Mesendoderm (in vitro differentiated cells): ENCODE measurements around the gene RXRA.
"Not testable (repeated sequence)": the region's sequence is repeated elsewhere in the genome, so short reads cannot be mapped to it uniquely, and the experiment has no call there.

Experiments used
- DNase-seq: peaks from one replicate; pipeline ENCODE4 v3.0.0; 2013
- H2AK5ac ChIP-seq: 2 replicates; pipeline ENCODE4 v1.6.1; 2013; ENCODE audit warnings: low read length, inconsistent platforms
- H2BK120ac ChIP-seq: 2 replicates; pipeline ENCODE4 v1.6.1; 2013; ENCODE audit warnings: low read depth, mild to moderate bottlenecking, low read length, moderate library complexity, mixed read lengths
- H2BK15ac ChIP-seq: replicated peaks from 2 replicates; pipeline ENCODE4 v1.6.1; 2013; ENCODE audit warnings: low read depth, mild to moderate bottlenecking, moderate library complexity
- H2BK5ac ChIP-seq: 2 replicates; pipeline ENCODE4 v1.6.1; 2013; ENCODE audit warnings: low read length, inconsistent platforms
- H3K18ac ChIP-seq: 2 replicates; pipeline ENCODE4 v1.6.1; 2013; ENCODE audit warnings: mild to moderate bottlenecking, low read length, mixed read lengths
- H3K23ac ChIP-seq: one replicate; pipeline ENCODE4 v1.6.1; 2013; ENCODE audit warnings: low read length
- H3K27ac ChIP-seq: 2 replicates; pipeline ENCODE4 v1.5.1; 2013; ENCODE audit warnings: low read depth, mild to moderate bottlenecking, inconsistent platforms, low read length, moderate library complexity
- H3K27me3 ChIP-seq: 2 replicates; pipeline ENCODE4 v1.6.1; 2013; ENCODE audit warnings: low read length, control low read depth, mild to moderate bottlenecking, inconsistent platforms; ENCODE audit not compliant: insufficient read depth, poor library complexity
- H3K36me3 ChIP-seq: 2 replicates; pipeline ENCODE4 v1.6.1; 2013; ENCODE audit warnings: low read length, inconsistent platforms; ENCODE audit not compliant: control insufficient read depth, insufficient read depth
- H3K4ac ChIP-seq: one replicate; pipeline ENCODE4 v1.6.1; 2013; ENCODE audit warnings: low read depth, mild to moderate bottlenecking, low read length, moderate library complexity
- H3K4me1 ChIP-seq: 2 replicates; pipeline ENCODE4 v1.6.1; 2013; ENCODE audit warnings: low read depth, low read length, inconsistent platforms; ENCODE audit not compliant: control insufficient read depth
- H3K4me2 ChIP-seq: 2 replicates; pipeline ENCODE4 v1.6.1; 2013; ENCODE audit warnings: low read length
- H3K4me3 ChIP-seq: 2 replicates; pipeline ENCODE4 v1.5.1; 2013; ENCODE audit warnings: mild to moderate bottlenecking, low read length
- H3K56ac ChIP-seq: one replicate; pipeline ENCODE4 v1.6.1; 2013; ENCODE audit warnings: low read length
- H3K79me1 ChIP-seq: 2 replicates; pipeline ENCODE4 v1.6.1; 2013; ENCODE audit warnings: low read length, inconsistent platforms
- H3K79me2 ChIP-seq: 2 replicates; pipeline ENCODE4 v1.6.1; 2013; ENCODE audit warnings: mild to moderate bottlenecking, low read length; ENCODE audit not compliant: control insufficient read depth, insufficient read depth
- H3K9ac ChIP-seq: 2 replicates; pipeline ENCODE4 v1.6.1; 2013; ENCODE audit warnings: low read length, inconsistent platforms
- H4K5ac ChIP-seq: one replicate; pipeline ENCODE4 v1.6.1; 2013; ENCODE audit warnings: low read length
- H4K8ac ChIP-seq: one replicate; pipeline ENCODE4 v1.6.1; 2013; ENCODE audit warnings: low read depth, mild to moderate bottlenecking, control low read depth, low read length, moderate library complexity
- WGBS: extraction: QIAGEN DNeasy Blood & Tissue Kit; methylation state at CpG from one replicate; pipeline ENCODE4 v1.1.7; 2013; ENCODE audit warnings: low lambda C conversion rate, missing lambda C conversion rate; ENCODE audit not compliant: insufficient coverage; ENCODE audit errors: extremely low coverage; 5-methylcytosine and 5-hydroxymethylcytosine counted together

The RXRA gene

GRCh38 chr9:134304690-134305089, 21.6 kb upstream of the RXRA start:
- Histone ChIP-seq H2BK15ac (no peak overlapping the region), H3K79me1 (no peaks in the 10 kb centered on the region), H2AK5ac (no peak overlapping the region), H4K5ac (no peak overlapping the region), H2BK5ac (no peak overlapping the region), H4K8ac (no peak overlapping the region), H3K27ac (no peak overlapping the region), H3K23ac (no peak overlapping the region), H3K4ac (no peak overlapping the region), H3K79me2 (no peaks in the 10 kb centered on the region), H3K4me1 (no peaks in the 10 kb centered on the region), H3K4me2 (no peak overlapping the region), H3K36me3 (no peaks in the 10 kb centered on the region), H3K4me3 (no peak overlapping the region), H3K18ac (no peak overlapping the region), H2BK120ac (no peak overlapping the region), H3K9ac (no peak overlapping the region), H3K56ac (no peak overlapping the region), H3K27me3 (no peaks in the 10 kb centered on the region)
- no CpG with 5 or more reads among the region's 11 CpGs for WGBS
- DNase-seq = no peak

- Histone ChIP-seq H4K8ac (no peak overlapping the region), H3K79me2 (no peaks in the 10 kb centered on the region), H3K27me3 (no peaks in the 10 kb centered on the region), H3K18ac (no peak overlapping the region), H3K4me2 (no peak overlapping the region), H3K56ac (no peak overlapping the region), H4K5ac (no peak overlapping the region), H2BK120ac (no peak overlapping the region), H3K79me1 (no peaks in the 10 kb centered on the region), H3K36me3 (no peaks in the 10 kb centered on the region), H2BK5ac (no peak overlapping the region), H3K4me1 (no peaks in the 10 kb centered on the region), H2BK15ac (no peak overlapping the region), H3K4me3 (no peak overlapping the region), H3K27ac (no peak overlapping the region), H3K4ac (no peak overlapping the region), H3K9ac (no peak overlapping the region), H2AK5ac (no peak overlapping the region), H3K23ac (no peak overlapping the region)
- no CpG with 5 or more reads among the region's 1 CpG for WGBS
- no peak for DNase-seq
Measured at GRCh38 chr9:134305533-134305932, 20.7 kb upstream of the RXRA start.

- not testable (repeated sequence) for H3K4me1 ChIP-seq, DNase-seq, H3K27me3 ChIP-seq, H3K18ac ChIP-seq, H3K9ac ChIP-seq, H3K79me2 ChIP-seq, H4K5ac ChIP-seq, H2AK5ac ChIP-seq, H4K8ac ChIP-seq, H2BK15ac ChIP-seq, H3K79me1 ChIP-seq, H3K27ac ChIP-seq, H3K4me2 ChIP-seq, H3K36me3 ChIP-seq, H3K4me3 ChIP-seq, H3K56ac ChIP-seq, H3K4ac ChIP-seq, H2BK120ac ChIP-seq, H3K23ac ChIP-seq, H2BK5ac ChIP-seq
Measured at GRCh38 chr9:134306042-134306441, 20.2 kb upstream of the RXRA start.

- H2AK5ac ChIP-seq = no peak overlapping the region
- H3K79me1 ChIP-seq = no peaks in the 10 kb centered on the region
- H2BK120ac ChIP-seq = no peak overlapping the region
- no peak overlapping the region for H4K8ac ChIP-seq
- H3K56ac ChIP-seq = no peak overlapping the region
- H3K27ac ChIP-seq = no peak overlapping the region
- no peak overlapping the region for H3K4ac ChIP-seq
- no peaks in the 10 kb centered on the region for H3K4me1 ChIP-seq
- H4K5ac ChIP-seq = no peak overlapping the region
- no peak overlapping the region for H2BK15ac ChIP-seq
- no peak overlapping the region for H3K18ac ChIP-seq
- no peaks in the 10 kb centered on the region for H3K27me3 ChIP-seq
- no peaks in the 10 kb centered on the region for H3K36me3 ChIP-seq
- no peak overlapping the region for H3K9ac ChIP-seq
- no peak overlapping the region for H3K4me3 ChIP-seq
- H3K23ac ChIP-seq = no peak overlapping the region
- H3K79me2 ChIP-seq = no peaks in the 10 kb centered on the region
- no peak overlapping the region for H2BK5ac ChIP-seq
- no peak overlapping the region for H3K4me2 ChIP-seq
- peak; percentile 50 for DNase-seq
- WGBS = no CpG with 5 or more reads among the region's 15 CpGs
Measured at GRCh38 chr9:134306636-134307600, 19.3 kb upstream of the RXRA start.

- Histone ChIP-seq H2BK120ac (no peak overlapping the region), H3K9ac (no peak overlapping the region), H3K79me2 (no peaks in the 10 kb centered on the region), H4K8ac (no peak overlapping the region), H2AK5ac (no peak overlapping the region), H3K56ac (no peak overlapping the region), H3K4me2 (no peak overlapping the region), H3K79me1 (no peaks in the 10 kb centered on the region), H3K4me1 (no peaks in the 10 kb centered on the region), H3K4me3 (no peak overlapping the region), H3K4ac (no peak overlapping the region), H3K18ac (no peak overlapping the region), H3K27me3 (no peaks in the 10 kb centered on the region), H3K27ac (no peak overlapping the region), H2BK15ac (no peak overlapping the region), H3K36me3 (no peaks in the 10 kb centered on the region), H4K5ac (no peak overlapping the region), H2BK5ac (no peak overlapping the region), H3K23ac (no peak overlapping the region)
- WGBS = no CpG with 5 or more reads among the region's 17 CpGs
- DNase-seq = no peak
Measured at GRCh38 chr9:134307674-134308638, 18.3 kb upstream of the RXRA start.
